SK-N-SH (cell line): ENCODE results near the gene PHF21A. TPM values are rescaled to one million over a fixed set of nuclear protein-coding genes. Genes with fewer than 3 reads are reported as not detected.

Source experiments
- CTCF ChIA-PET: fragments of 300-600, 350-600 bp; formaldehyde crosslinking; extraction: SDS; loops from one replicate; lab custom pipeline; 2021; lab: Yijun Ruan, JAX
- POLR2A ChIA-PET: fragments of 350-600 bp; sonication (Branson Sonifier 250); formaldehyde crosslinking; extraction: SDS; loops from one replicate; lab custom pipeline; 2020; ENCODE audit warnings: antibody characterized with exemption, inconsistent platforms; lab: Yijun Ruan, JAX
- DNase-seq: peaks from one replicate; pipeline ENCODE4 v3.0.0; 2012
- H2AFZ ChIP-seq: fragments of 200-600 bp; sonication (generic); 2 replicates; pipeline ENCODE4 v1.8.1; 2016; ENCODE audit warnings: antibody characterized with exemption, mild to moderate bottlenecking, low read depth
- H3F3A ChIP-seq: fragments of 200-600 bp; sonication (generic); replicated peaks from 2 replicates; pipeline ENCODE3; 2016; ENCODE audit warnings: antibody characterized with exemption, mild to moderate bottlenecking; ENCODE audit not compliant: insufficient read depth
- H3K27ac ChIP-seq, 2 experiments: fragments of 200-500 bp in 1 of 2; fragments of 200-600 bp in 1 of 2; sonication (Bioruptor generic) in 1 of 2; sonication (generic), shearing (Covaris generic) in 1 of 2; 2 replicates each; pipeline versions ENCODE4 v1.5.1 to v1.6.1; 2014 to 2016; ENCODE audit warnings: low read depth in 2 of 2, inconsistent platforms in 1 of 2, low read length in 1 of 2, mild to moderate bottlenecking in 1 of 2, mixed read lengths in 1 of 2
- H3K27me3 ChIP-seq: fragments of 200-600 bp; sonication (generic), shearing (Covaris generic); 2 replicates; pipeline ENCODE4 v1.6.1; 2016; ENCODE audit warnings: mixed run types; ENCODE audit not compliant: insufficient read depth
- H3K36me3 ChIP-seq, 2 experiments: fragments of 200-500 bp in 1 of 2; fragments of 200-600 bp in 1 of 2; sonication (Bioruptor generic) in 1 of 2; sonication (generic) in 1 of 2; replicated peaks in 1 of 2; 2 replicates each; pipeline versions ENCODE3 to v1.5.1; 2014 to 2016; ENCODE audit warnings: low read length in 1 of 2, mild to moderate bottlenecking in 1 of 2; ENCODE audit not compliant: insufficient read depth in 2 of 2, control insufficient read depth in 1 of 2
- H3K4me1 ChIP-seq, 2 experiments: fragments of 200-500 bp in 1 of 2; fragments of 200-600 bp in 1 of 2; sonication (Bioruptor generic) in 1 of 2; sonication (generic), shearing (Covaris generic) in 1 of 2; 2 replicates each; pipeline versions ENCODE4 v1.5.1 to v1.6.1; 2014 to 2016; ENCODE audit warnings: low read depth in 1 of 2, low read length in 1 of 2, mixed run types in 1 of 2; ENCODE audit not compliant: insufficient read depth in 2 of 2, control insufficient read depth in 1 of 2
- H3K4me2 ChIP-seq: fragments of 200-600 bp; sonication (generic), shearing (Covaris generic); 2 replicates; pipeline ENCODE4 v1.6.1; 2017; ENCODE audit warnings: mixed run types
- H3K4me3 ChIP-seq, 2 experiments: fragments of 200-500 bp in 1 of 2; fragments of 200-600 bp in 1 of 2; sonication (Bioruptor generic) in 1 of 2; sonication (generic), shearing (Covaris generic) in 1 of 2; 2 replicates each; pipeline versions ENCODE4 v1.5.1 to v1.8.1; 2014 to 2016; ENCODE audit warnings: low read depth in 2 of 2, inconsistent platforms in 1 of 2, low read length in 1 of 2, mild to moderate bottlenecking in 1 of 2, mixed read lengths in 1 of 2, moderate library complexity in 1 of 2
- H3K79me2 ChIP-seq: fragments of 200-600 bp; sonication (generic); 2 replicates; pipeline ENCODE4 v1.8.1; 2017; ENCODE audit warnings: mild to moderate bottlenecking; ENCODE audit not compliant: insufficient read depth
- H3K9ac ChIP-seq: fragments of 200-600 bp; sonication (generic); 2 replicates; pipeline ENCODE4 v1.6.1; 2017; ENCODE audit warnings: mixed run types
- H3K9me2 ChIP-seq: fragments of 200-600 bp; sonication (generic); 2 replicates; pipeline ENCODE4 v1.6.1; 2017; ENCODE audit warnings: mixed run types
- H3K9me3 ChIP-seq: fragments of 200-600 bp; sonication (generic); 2 replicates; pipeline ENCODE4 v1.6.1; 2017; ENCODE audit warnings: mixed run types, mild to moderate bottlenecking, moderate library complexity
- H4K20me1 ChIP-seq: fragments of 200-600 bp; sonication (generic); 2 replicates; pipeline ENCODE4 v1.6.1; 2017; ENCODE audit warnings: mild to moderate bottlenecking, mixed run types; ENCODE audit not compliant: insufficient read depth
- EZH2phosphoT487 ChIP-seq: fragments of 200-600 bp; sonication (generic); IDR thresholded peaks from 2 replicates; pipeline ENCODE4 v1.6.1; 2017; ENCODE audit warnings: low read depth, mixed run types, mild to moderate bottlenecking, antibody characterized with exemption, moderate library complexity, borderline replicate concordance
- FOSL2 ChIP-seq: IDR thresholded peaks from 2 replicates; pipeline ENCODE4 v1.4.0; 2012; ENCODE audit warnings: low read depth, mild to moderate bottlenecking, moderate library complexity, borderline replicate concordance
- FOXJ3 ChIP-seq: sonication (generic); formaldehyde crosslinking; IDR thresholded peaks from 2 replicates; pipeline ENCODE4 v1.5.1; 2020; ENCODE audit warnings: mild to moderate bottlenecking, missing genetic modification reagents
- FOXM1 ChIP-seq: IDR thresholded peaks from 2 replicates; pipeline ENCODE4 v1.4.0; 2012; ENCODE audit warnings: low read depth, mild to moderate bottlenecking
- GATA2 ChIP-seq: sonication (generic); formaldehyde crosslinking; IDR thresholded peaks from 2 replicates; pipeline ENCODE4 v1.5.0; 2020; ENCODE audit warnings: mild to moderate bottlenecking, missing genetic modification reagents
- MXI1 ChIP-seq: IDR thresholded peaks from 2 replicates; pipeline ENCODE4 v1.6.1; 2012; ENCODE audit warnings: mild to moderate bottlenecking, low read depth, low read length, improper control_type of control experiment
- NFIC ChIP-seq: IDR thresholded peaks from 2 replicates; pipeline ENCODE4 v1.4.0; 2012; ENCODE audit warnings: borderline replicate concordance
- NRF1 ChIP-seq: IDR thresholded peaks from 2 replicates; pipeline ENCODE4 v1.6.1; 2012; ENCODE audit warnings: low read depth, mild to moderate bottlenecking, low read length
- RAD21 ChIP-seq: IDR thresholded peaks from 2 replicates; pipeline ENCODE4 v1.6.1; 2012; ENCODE audit warnings: mild to moderate bottlenecking, low read length
- RFX5 ChIP-seq: IDR thresholded peaks from 2 replicates; pipeline ENCODE4 v1.6.1; 2012; ENCODE audit warnings: mild to moderate bottlenecking, improper control_type of control experiment, low read length
- RXRA ChIP-seq: IDR thresholded peaks from 2 replicates; pipeline ENCODE4 v1.4.0; 2012; ENCODE audit warnings: low read depth, mild to moderate bottlenecking, borderline replicate concordance
- SIN3A ChIP-seq: IDR thresholded peaks from 2 replicates; pipeline ENCODE4 v1.6.1; 2012; ENCODE audit warnings: low read depth, mild to moderate bottlenecking, low read length, moderate library complexity, borderline replicate concordance
- SMC3 ChIP-seq: IDR thresholded peaks from 2 replicates; pipeline ENCODE4 v1.6.1; 2012; ENCODE audit warnings: low read depth, low read length, improper control_type of control experiment
- TCF12 ChIP-seq: IDR thresholded peaks from 2 replicates; pipeline ENCODE4 v1.4.0; 2012
- WGBS: methylation state at CpG from one replicate; pipeline ENCODE4 v1.1.6; 2017; ENCODE audit warnings: low lambda C conversion rate; 5-methylcytosine and 5-hydroxymethylcytosine counted together
- polyA plus RNA-seq, 3 experiments: library from polyadenylated mRNA; depleted of rRNA; stranded (reverse); fragments of >200 nt; gene quantifications; 2 replicates each; pipeline ENCODE4 v1.2.3, GENCODE V29; 2012
- TF ChIP-seq, protein P1 (sequence below): IDR thresholded peaks from 2 replicates; pipeline ENCODE4 v1.4.0; 2012; ENCODE audit warnings: low read depth, borderline replicate concordance
- TF ChIP-seq, protein P2 (sequence below): IDR thresholded peaks from 2 replicates; pipeline ENCODE4; 2012
- TF ChIP-seq, protein P3 (sequence below): fragments of 200-600 bp; sonication (generic); IDR thresholded peaks from 2 replicates; pipeline ENCODE4 v1.6.1; 2017; ENCODE audit warnings: antibody characterized with exemption, mild to moderate bottlenecking, moderate library complexity
- TF ChIP-seq, protein P4 (sequence below): IDR thresholded peaks from 2 replicates; pipeline ENCODE4 v1.4.0; 2012; ENCODE audit warnings: low read depth, borderline replicate concordance

The PHF21A gene
- polyA plus RNA-seq, 1 of the 3 experiments (the other 2 are of a cell fraction), result 18.8 TPM

DNA sequence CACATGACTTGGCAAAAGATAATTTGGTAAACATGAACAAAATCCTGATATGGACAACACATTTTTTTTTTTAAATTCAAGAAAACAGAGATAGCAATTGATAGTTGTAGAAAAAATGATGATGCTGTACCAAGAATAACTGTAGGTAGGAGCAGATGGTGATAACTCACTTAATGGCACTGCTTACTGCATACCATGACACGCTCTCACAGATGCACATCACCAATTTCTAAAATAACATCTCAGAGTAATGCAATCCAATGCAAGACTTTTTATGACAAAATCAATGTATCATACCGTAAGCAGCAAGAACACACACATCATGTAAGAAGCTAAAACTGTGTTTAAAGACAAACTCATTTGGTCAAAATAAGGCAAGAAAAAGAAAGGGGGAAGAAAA lies 102.6 kb downstream of the PHF21A start:
- TF ChIP-seq, protein P1, sequence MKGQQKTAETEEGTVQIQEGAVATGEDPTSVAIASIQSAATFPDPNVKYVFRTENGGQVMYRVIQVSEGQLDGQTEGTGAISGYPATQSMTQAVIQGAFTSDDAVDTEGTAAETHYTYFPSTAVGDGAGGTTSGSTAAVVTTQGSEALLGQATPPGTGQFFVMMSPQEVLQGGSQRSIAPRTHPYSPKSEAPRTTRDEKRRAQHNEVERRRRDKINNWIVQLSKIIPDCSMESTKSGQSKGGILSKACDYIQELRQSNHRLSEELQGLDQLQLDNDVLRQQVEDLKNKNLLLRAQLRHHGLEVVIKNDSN, result no peak
- TF ChIP-seq, protein P2, sequence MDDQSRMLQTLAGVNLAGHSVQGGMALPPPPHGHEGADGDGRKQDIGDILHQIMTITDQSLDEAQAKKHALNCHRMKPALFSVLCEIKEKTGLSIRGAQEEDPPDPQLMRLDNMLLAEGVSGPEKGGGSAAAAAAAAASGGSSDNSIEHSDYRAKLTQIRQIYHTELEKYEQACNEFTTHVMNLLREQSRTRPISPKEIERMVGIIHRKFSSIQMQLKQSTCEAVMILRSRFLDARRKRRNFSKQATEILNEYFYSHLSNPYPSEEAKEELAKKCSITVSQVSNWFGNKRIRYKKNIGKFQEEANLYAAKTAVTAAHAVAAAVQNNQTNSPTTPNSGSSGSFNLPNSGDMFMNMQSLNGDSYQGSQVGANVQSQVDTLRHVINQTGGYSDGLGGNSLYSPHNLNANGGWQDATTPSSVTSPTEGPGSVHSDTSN, result no peak
- TF ChIP-seq RFX5, result no peak
- no peak for TF ChIP-seq EZH2phosphoT487
- no peak for TF ChIP-seq GATA2 (CRISPR knock-in tag)
- TF ChIP-seq NRF1, result no peak
- no peak for TF ChIP-seq NFIC
- no peak for TF ChIP-seq FOSL2
- TF ChIP-seq MXI1, result no peak
- no peak for TF ChIP-seq FOXM1
- TF ChIP-seq SIN3A, result no peak
- TF ChIP-seq, protein P3, sequence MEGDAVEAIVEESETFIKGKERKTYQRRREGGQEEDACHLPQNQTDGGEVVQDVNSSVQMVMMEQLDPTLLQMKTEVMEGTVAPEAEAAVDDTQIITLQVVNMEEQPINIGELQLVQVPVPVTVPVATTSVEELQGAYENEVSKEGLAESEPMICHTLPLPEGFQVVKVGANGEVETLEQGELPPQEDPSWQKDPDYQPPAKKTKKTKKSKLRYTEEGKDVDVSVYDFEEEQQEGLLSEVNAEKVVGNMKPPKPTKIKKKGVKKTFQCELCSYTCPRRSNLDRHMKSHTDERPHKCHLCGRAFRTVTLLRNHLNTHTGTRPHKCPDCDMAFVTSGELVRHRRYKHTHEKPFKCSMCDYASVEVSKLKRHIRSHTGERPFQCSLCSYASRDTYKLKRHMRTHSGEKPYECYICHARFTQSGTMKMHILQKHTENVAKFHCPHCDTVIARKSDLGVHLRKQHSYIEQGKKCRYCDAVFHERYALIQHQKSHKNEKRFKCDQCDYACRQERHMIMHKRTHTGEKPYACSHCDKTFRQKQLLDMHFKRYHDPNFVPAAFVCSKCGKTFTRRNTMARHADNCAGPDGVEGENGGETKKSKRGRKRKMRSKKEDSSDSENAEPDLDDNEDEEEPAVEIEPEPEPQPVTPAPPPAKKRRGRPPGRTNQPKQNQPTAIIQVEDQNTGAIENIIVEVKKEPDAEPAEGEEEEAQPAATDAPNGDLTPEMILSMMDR, result no peak
- TF ChIP-seq RXRA, result no peak
- no peak for TF ChIP-seq RAD21
- POLR2A ChIA-PET, result no interaction called here
- 0 out of 2 replicates have a peak, but pooled peaks cover 3% of the 10 kb centered on the region for H3K9me3 ChIP-seq
- no peaks in the 10 kb centered on the region for H3K4me1 ChIP-seq
- DNase-seq, result no peak
- no peak overlapping the region for H2AFZ ChIP-seq
- peaks cover 7% of the 10 kb centered on the region for H3F3A ChIP-seq
- no peak overlapping the region for H3K4me3 ChIP-seq
- H3K4me2 ChIP-seq, result no peak overlapping the region
- H4K20me1 ChIP-seq, result peaks cover 3% of the 10 kb centered on the region; the same call in 1 of the 2 replicates
- H3K9ac ChIP-seq, result no peak overlapping the region
- 94% methylated on average over 2 of the region's 2 CpGs for WGBS
- no peak overlapping the region for H3K27ac ChIP-seq
- no peaks in the 10 kb centered on the region for H3K9me2 ChIP-seq
- CTCF ChIA-PET, result interaction anchor here (0.9 to 1.5 kb wide), 3 partner anchors 12 to 53 kb away, joined by 3 to 6 read pairs (median 3); no protein-coding TSS in a partner anchor
- no peaks in the 10 kb centered on the region for H3K27me3 ChIP-seq
- H3K36me3 ChIP-seq, result peaks cover 0 to 5% of the 10 kb centered on the region in 2 experiments
- no peaks in the 10 kb centered on the region for H3K79me2 ChIP-seq

DNA sequence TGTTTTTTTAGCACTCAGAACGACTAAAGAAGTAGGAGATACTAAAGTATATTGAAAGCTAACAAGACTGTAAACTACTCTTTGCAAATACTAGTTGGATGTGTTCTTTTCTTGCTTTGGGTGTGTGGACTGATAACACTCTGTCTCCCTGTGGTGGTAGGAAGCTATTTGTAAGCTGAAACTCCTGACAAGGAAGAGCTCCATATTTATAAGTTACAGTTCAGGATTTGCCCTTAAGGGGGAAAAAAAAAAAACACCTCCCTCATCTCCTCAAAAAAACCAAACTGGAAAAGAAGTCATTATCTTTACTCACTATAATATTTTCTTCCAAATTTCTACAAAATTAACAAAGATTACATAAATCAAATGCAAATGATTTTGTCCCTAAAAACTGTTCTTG lies 103.9 kb downstream of the PHF21A start:
- H3K9me3 ChIP-seq, result 0 out of 2 replicates have a peak, but pooled peaks cover 3% of the 10 kb centered on the region
- TF ChIP-seq SMC3, result no peak
- no peak for TF ChIP-seq GATA2 (CRISPR knock-in tag)
- no peak for TF ChIP-seq NFIC
- TF ChIP-seq, protein P2, result no peak
- TF ChIP-seq RAD21, result no peak
- no peak for TF ChIP-seq FOXJ3
- TF ChIP-seq, protein P4, sequence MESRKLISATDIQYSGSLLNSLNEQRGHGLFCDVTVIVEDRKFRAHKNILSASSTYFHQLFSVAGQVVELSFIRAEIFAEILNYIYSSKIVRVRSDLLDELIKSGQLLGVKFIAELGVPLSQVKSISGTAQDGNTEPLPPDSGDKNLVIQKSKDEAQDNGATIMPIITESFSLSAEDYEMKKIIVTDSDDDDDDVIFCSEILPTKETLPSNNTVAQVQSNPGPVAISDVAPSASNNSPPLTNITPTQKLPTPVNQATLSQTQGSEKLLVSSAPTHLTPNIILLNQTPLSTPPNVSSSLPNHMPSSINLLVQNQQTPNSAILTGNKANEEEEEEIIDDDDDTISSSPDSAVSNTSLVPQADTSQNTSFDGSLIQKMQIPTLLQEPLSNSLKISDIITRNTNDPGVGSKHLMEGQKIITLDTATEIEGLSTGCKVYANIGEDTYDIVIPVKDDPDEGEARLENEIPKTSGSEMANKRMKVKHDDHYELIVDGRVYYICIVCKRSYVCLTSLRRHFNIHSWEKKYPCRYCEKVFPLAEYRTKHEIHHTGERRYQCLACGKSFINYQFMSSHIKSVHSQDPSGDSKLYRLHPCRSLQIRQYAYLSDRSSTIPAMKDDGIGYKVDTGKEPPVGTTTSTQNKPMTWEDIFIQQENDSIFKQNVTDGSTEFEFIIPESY, result no peak
- no peak for TF ChIP-seq TCF12

More for the DNA sequence above, 103.9 kb downstream of the PHF21A start:
- H3K9me2 ChIP-seq, result no peaks in the 10 kb centered on the region
- H3K79me2 ChIP-seq, result no peaks in the 10 kb centered on the region
- peaks cover 8% of the 10 kb centered on the region; the same call in 1 of the 2 replicates for H4K20me1 ChIP-seq
- WGBS, result 74% methylated on average over 1 of the region's 1 CpG
- no peak overlapping the region for H3K4me3 ChIP-seq
- POLR2A ChIA-PET, result no interaction called here
- H3K4me1 ChIP-seq, result no peaks in the 10 kb centered on the region
- no peak overlapping the region for H3K27ac ChIP-seq
- peaks cover 0 to 5% of the 10 kb centered on the region in 2 experiments for H3K36me3 ChIP-seq
- no peak overlapping the region for H3K4me2 ChIP-seq
- peaks cover 7% of the 10 kb centered on the region for H3F3A ChIP-seq
- no peaks in the 10 kb centered on the region for H3K27me3 ChIP-seq
- CTCF ChIA-PET, result interaction anchor here (1.0 to 2.2 kb wide), 2 partner anchors 11 to 53 kb away, joined by 4 to 7 read pairs; no protein-coding TSS in a partner anchor
- H2AFZ ChIP-seq, result no peak overlapping the region
- H3K9ac ChIP-seq, result no peak overlapping the region
- DNase-seq, result no peak
